Lower leg skin (tissue), 4 donors: ENCODE data around the gene IGSF22. TPM values are rescaled to one million over a fixed set of nuclear protein-coding genes. Genes with fewer than 3 reads are reported as not detected.

Experiments
- DNase-seq, 2 donors: peaks; one replicate each; pipeline ENCODE4 v3.0.0-alpha.2; 2019; ENCODE audit warnings: low spot score in 2 of 2
- H3K4me3 ChIP-seq: fragments of 200-600 bp; sonication (generic); 2 replicates; pipeline ENCODE4 v1.5.1; 2017; ENCODE audit warnings: mild to moderate bottlenecking, low read depth; ENCODE audit not compliant: poor library complexity, severe bottlenecking
- POLR2A ChIP-seq, 2 donors: fragments of 450-650 bp; IDR thresholded peaks; one replicate each; pipeline ENCODE4 v1.6.1; 2016 to 2017; ENCODE audit warnings: antibody characterized with exemption in 2 of 2, mild to moderate bottlenecking in 1 of 2, moderate library complexity in 1 of 2
- WGBS, 2 donors: methylation state at CpG; one replicate each; pipeline ENCODE4 v1.1.5; 2018; 5-methylcytosine and 5-hydroxymethylcytosine counted together
- intact Hi-C: fragments of 100-400 bp; cut with DNase I; formaldehyde crosslinking; loops from one replicate; pipeline ENCODE4 v1.15.0; 2023; ENCODE audit warnings: low total_unique reads
- total RNA-seq, 4 donors: library from RNA; depleted of rRNA; stranded (reverse); fragments of >200 nt; gene quantifications; one replicate each; pipeline ENCODE4 v1.1.0, GENCODE V29; 2016
- TF ChIP-seq, protein P1 (sequence below), 3 donors: fragments of 450-650 bp; IDR thresholded peaks; one replicate each; pipeline ENCODE4 v1.5.1; 2016; ENCODE audit warnings: antibody characterized with exemption in 3 of 3, mild to moderate bottlenecking in 3 of 3, moderate library complexity in 2 of 3

The IGSF22 gene
- total RNA-seq, 4 donors from 2014 or later, result 0.15 to 0.68 (median 0.34) TPM; not detected in 1

DNA sequence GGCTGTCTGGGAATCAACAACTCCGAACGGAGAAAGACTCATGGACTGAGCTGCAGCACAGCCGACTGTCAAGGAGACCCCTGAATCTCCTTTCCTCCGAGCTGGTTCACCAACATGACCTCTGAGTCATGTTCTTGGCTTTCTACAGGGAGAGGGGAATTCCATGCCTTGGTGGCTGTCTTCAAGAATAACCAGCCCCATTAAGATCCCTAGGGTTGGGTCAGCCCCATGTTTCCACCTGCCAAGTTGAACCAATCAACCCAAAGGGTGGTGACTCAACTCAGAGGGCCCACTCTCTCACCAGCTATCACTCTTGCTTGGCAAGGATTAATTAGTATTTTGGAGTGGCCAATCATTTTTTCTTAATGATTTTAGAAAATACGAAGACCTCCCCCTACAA lies 28.3 kb upstream of the IGSF22 start:
- WGBS, 2 donors, result 65 to 73% methylated on average over 5 of the region's 5 CpGs
- intact Hi-C loops, result no loop called here

DNA sequence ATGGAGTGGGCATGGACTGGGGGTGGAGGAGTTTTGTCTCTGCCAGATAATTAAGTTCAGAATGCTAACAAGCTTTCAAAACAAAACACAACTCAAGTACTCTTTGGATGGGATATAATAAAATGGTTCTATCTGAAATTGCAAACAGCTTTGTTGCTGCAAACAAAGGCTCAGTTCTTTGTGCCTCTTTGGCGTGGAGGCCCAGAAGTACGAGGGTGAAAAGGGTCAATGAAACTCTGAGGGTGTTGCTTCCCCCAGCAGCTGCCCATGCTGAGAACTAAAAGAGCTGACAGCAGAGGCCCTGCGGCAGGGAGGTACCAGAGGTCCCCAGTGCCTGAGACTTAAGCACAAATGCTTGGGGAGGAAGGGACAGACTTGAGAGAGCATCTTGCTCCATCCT lies 26.5 kb upstream of the IGSF22 start:
- no peak for TF ChIP-seq POLR2A (IDR thresholded peaks at IDR 0.05)
- TF ChIP-seq, protein P1, sequence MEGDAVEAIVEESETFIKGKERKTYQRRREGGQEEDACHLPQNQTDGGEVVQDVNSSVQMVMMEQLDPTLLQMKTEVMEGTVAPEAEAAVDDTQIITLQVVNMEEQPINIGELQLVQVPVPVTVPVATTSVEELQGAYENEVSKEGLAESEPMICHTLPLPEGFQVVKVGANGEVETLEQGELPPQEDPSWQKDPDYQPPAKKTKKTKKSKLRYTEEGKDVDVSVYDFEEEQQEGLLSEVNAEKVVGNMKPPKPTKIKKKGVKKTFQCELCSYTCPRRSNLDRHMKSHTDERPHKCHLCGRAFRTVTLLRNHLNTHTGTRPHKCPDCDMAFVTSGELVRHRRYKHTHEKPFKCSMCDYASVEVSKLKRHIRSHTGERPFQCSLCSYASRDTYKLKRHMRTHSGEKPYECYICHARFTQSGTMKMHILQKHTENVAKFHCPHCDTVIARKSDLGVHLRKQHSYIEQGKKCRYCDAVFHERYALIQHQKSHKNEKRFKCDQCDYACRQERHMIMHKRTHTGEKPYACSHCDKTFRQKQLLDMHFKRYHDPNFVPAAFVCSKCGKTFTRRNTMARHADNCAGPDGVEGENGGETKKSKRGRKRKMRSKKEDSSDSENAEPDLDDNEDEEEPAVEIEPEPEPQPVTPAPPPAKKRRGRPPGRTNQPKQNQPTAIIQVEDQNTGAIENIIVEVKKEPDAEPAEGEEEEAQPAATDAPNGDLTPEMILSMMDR (IDR thresholded peaks at IDR 0.05), result no peak
- no peak for DNase-seq
- intact Hi-C loops, result no loop called here
- WGBS, 2 donors, result 49 to 64% methylated on average over 3 of the region's 3 CpGs
- H3K4me3 ChIP-seq, result no peak overlapping the region

More for the DNA sequence above, 28.3 kb upstream of the IGSF22 start:
- no peak for TF ChIP-seq POLR2A (IDR thresholded peaks at IDR 0.05)
- TF ChIP-seq, protein P1 (IDR thresholded peaks at IDR 0.05), result no peak
- no peak for DNase-seq
- H3K4me3 ChIP-seq, result no peak overlapping the region

DNA sequence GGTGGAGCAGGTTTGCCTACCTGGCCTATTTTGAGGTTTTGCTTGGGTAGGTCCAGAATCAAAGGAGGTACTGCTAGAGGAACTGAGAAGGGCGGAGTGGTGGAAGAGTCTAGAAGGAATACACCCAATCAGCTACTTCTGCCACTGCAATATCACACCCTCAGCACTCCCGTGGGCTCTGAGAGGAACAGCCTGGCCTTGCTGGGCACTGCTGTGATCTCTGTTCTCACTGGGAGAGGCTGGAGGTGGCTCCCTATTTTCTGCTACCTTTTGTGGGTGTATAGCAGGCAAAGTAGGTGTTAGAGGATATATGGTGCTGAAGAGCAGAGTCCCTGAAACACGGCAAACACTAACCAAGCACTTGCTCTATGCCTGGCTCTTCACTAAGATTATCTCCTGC lies 25.0 kb upstream of the IGSF22 start:
- TF ChIP-seq, protein P1 (IDR thresholded peaks at IDR 0.05), result no peak
- TF ChIP-seq POLR2A (IDR thresholded peaks at IDR 0.05), result no peak
- no peak overlapping the region for H3K4me3 ChIP-seq
- DNase-seq, result no peak
- WGBS, 2 donors, result 82 to 89% methylated on average over 3 of the region's 3 CpGs
- intact Hi-C loops, result no loop called here

DNA sequence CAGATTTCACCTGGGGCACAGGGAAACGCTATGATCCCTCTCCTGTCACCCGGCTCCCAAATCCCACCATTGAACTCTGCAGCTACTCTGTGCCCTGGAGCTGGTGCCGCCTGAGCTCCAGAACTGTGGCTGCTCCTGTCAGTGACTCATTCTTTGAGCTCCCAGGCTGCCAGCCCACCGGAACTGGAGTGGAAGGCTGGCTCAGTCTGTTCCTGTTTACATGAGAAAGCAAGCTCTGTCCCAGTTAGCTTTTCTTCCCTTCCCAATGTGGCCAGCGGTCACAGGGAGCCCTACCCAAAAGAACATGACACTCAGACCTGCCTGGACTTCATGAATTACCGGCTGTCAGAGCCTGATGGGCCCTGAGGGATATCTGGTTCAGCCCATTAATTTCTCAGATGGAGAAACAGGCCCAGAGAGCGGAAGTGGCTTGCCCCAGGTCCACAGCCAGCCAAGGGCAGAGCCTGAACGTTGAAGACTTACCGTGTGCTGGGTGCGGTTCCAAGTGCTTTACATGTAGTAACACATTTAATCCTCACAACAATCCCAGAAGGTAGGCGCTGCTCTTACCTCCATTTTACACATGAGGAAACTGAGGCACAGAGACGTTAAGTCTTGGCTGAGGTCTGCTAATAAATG lies 23.8 kb upstream of the IGSF22 start:
- intact Hi-C loops, result no loop called here
- H3K4me3 ChIP-seq, result no peak overlapping the region
- TF ChIP-seq POLR2A (IDR thresholded peaks at IDR 0.05), result no peak
- TF ChIP-seq, protein P1 (IDR thresholded peaks at IDR 0.05), result no peak
- peak in 1 of 2 donors; percentile 54 for DNase-seq
- WGBS, 2 donors, result 40 to 41% methylated on average over 12 of the region's 12 CpGs

DNA sequence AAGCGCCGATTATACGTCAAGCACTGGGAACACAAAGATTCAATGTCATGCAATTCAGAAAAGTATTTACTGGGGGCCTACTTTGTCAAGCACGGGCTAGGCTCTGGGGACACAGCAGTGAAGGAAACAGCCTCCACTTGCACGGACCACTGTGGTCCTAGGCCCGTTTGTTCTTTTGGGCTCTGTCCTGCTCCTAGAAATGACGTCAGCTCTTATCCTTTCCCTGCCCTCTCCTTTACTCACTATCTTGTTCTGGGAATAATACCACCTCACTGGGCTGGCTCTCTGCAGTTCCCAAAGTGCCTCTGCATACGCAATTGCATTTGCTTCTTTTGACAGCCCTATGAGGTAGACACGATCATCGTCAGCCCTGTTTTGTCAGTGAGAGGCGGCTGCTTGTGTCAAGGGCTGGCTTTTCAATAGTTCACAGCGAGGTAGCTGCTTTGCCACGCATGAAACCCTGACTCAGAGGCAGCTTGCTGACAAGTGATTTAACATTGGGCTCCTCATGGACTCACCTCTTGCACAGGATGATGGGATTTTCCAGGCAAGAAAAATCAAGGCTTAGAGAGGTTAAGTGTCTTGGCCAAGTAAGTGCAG lies 22.9 kb upstream of the IGSF22 start:
- no peak for DNase-seq
- TF ChIP-seq, protein P1 (IDR thresholded peaks at IDR 0.05), result no peak
- no peak for TF ChIP-seq POLR2A (IDR thresholded peaks at IDR 0.05)
- 78 to 84% methylated on average over 13 of the region's 13 CpGs for WGBS, 2 donors
- intact Hi-C loops, result no loop called here
- H3K4me3 ChIP-seq, result no peak overlapping the region
